IMR-90 (cell line): ENCODE data around the gene PLEKHG4. TPM values are rescaled to one million over a fixed set of nuclear protein-coding genes. Genes with fewer than 3 reads are reported as not detected.

Experiments
- ATAC-seq: fragments of 200-7000 bp; cut with Tn5 transposase; 2 replicates; pipeline ENCODE4 v1.9.1; 2020; ENCODE audit warnings: low read depth, mild to moderate bottlenecking, moderate library complexity
- BruUV-seq: library from RNA; stranded (reverse); fragments of 400-500 nt; replicated peaks from 2 replicates; lab custom pipeline; 2021; lab: Mats Ljungman, UMichigan
- CTCF ChIA-PET: fragments of 300-600 bp; formaldehyde crosslinking; extraction: SDS; loops from one replicate; lab custom pipeline; 2021; ENCODE audit warnings: antibody characterized with exemption; lab: Yijun Ruan, JAX
- POLR2A ChIA-PET: fragments of 300-600 bp; sonication (Branson Sonifier 250); formaldehyde crosslinking; loops from one replicate; lab custom pipeline; 2022; ENCODE audit warnings: antibody characterized with exemption; ENCODE audit not compliant: unreplicated experiment; lab: Charles Lee
- DNase-seq: peaks from one replicate; pipeline ENCODE4 v3.0.0; 2013
- H2AFZ ChIP-seq: replicated peaks from 2 replicates; pipeline ENCODE3; 2013; ENCODE audit warnings: low read length, mild to moderate bottlenecking; ENCODE audit not compliant: poor library complexity
- H2AK5ac ChIP-seq: 2 replicates; pipeline ENCODE4 v1.6.1; 2013; ENCODE audit warnings: low read depth, low read length, inconsistent platforms
- H2AK9ac ChIP-seq: replicated peaks from 2 replicates; pipeline ENCODE3; 2013; ENCODE audit warnings: mild to moderate bottlenecking, low read depth, low read length, moderate library complexity; ENCODE audit not compliant: poor library complexity
- H2BK120ac ChIP-seq: 2 replicates; pipeline ENCODE4 v1.6.1; 2013; ENCODE audit warnings: low read depth, low read length, inconsistent platforms
- H2BK15ac ChIP-seq: 3 replicates; pipeline ENCODE4 v1.6.1; 2013; ENCODE audit warnings: low read depth, low read length, inconsistent platforms
- H2BK20ac ChIP-seq: 2 replicates; pipeline ENCODE4 v1.6.1; 2013; ENCODE audit warnings: low read depth, mild to moderate bottlenecking, inconsistent platforms, low read length, moderate library complexity
- H2BK5ac ChIP-seq: 2 replicates; pipeline ENCODE4 v1.6.1; 2013; ENCODE audit warnings: mild to moderate bottlenecking, low read depth, low read length, inconsistent platforms; ENCODE audit not compliant: poor library complexity, severe bottlenecking
- H3K14ac ChIP-seq: replicated peaks from 2 replicates; pipeline ENCODE4 v1.6.1; 2013; ENCODE audit warnings: low read depth, low read length, inconsistent platforms
- H3K18ac ChIP-seq: 2 replicates; pipeline ENCODE4 v1.6.1; 2013; ENCODE audit warnings: low read depth, low read length, control low read depth
- H3K23ac ChIP-seq: 2 replicates; pipeline ENCODE4 v1.6.1; 2013; ENCODE audit warnings: low read depth, low read length, inconsistent platforms
- H3K27ac ChIP-seq: 2 replicates; pipeline ENCODE4 v1.5.1; 2013; ENCODE audit warnings: mild to moderate bottlenecking, control low read depth, low read length; ENCODE audit not compliant: insufficient read depth
- H3K27me3 ChIP-seq: 2 replicates; pipeline ENCODE4 v1.6.1; 2013; ENCODE audit warnings: low read length; ENCODE audit not compliant: control insufficient read depth, insufficient read depth
- H3K36me3 ChIP-seq: 2 replicates; pipeline ENCODE4 v1.6.1; 2013; ENCODE audit warnings: low read length, mixed read lengths; ENCODE audit not compliant: control insufficient read depth, insufficient read depth
- H3K4ac ChIP-seq: 2 replicates; pipeline ENCODE4 v1.6.1; 2013; ENCODE audit warnings: low read depth, low read length, inconsistent platforms
- H3K4me1 ChIP-seq: 2 replicates; pipeline ENCODE4 v1.6.1; 2013; ENCODE audit warnings: low read length, mixed read lengths; ENCODE audit not compliant: control insufficient read depth, insufficient read depth
- H3K4me2 ChIP-seq: 2 replicates; pipeline ENCODE4 v1.6.1; 2013; ENCODE audit warnings: low read depth, mild to moderate bottlenecking, control low read depth, low read length, moderate library complexity
- H3K4me3 ChIP-seq: 2 replicates; pipeline ENCODE4 v1.5.1; 2013; ENCODE audit warnings: low read depth, mild to moderate bottlenecking, control low read depth, low read length, moderate library complexity; ENCODE audit not compliant: insufficient read depth
- H3K56ac ChIP-seq: 2 replicates; pipeline ENCODE4 v1.6.1; 2013; ENCODE audit warnings: low read length, inconsistent platforms; ENCODE audit not compliant: insufficient read depth; ENCODE audit errors: extremely low read depth
- H3K79me1 ChIP-seq, 2 experiments: 2 replicates each; pipeline ENCODE4 v1.6.1; 2013; ENCODE audit warnings: low read length in 2 of 2, inconsistent platforms in 1 of 2, low read depth in 1 of 2
- H3K9ac ChIP-seq: 2 replicates; pipeline ENCODE4 v1.6.1; 2013; ENCODE audit warnings: low read depth, low read length, control low read depth
- H3K9me1 ChIP-seq: 2 replicates; pipeline ENCODE4 v1.6.1; 2013; ENCODE audit warnings: low read length, inconsistent platforms; ENCODE audit not compliant: insufficient read depth
- H3K9me3 ChIP-seq: 2 replicates; pipeline ENCODE4 v1.6.1; 2013; ENCODE audit warnings: low read length; ENCODE audit not compliant: control insufficient read depth, insufficient read depth
- H4K20me1 ChIP-seq: 2 replicates; pipeline ENCODE4 v1.6.1; 2013; ENCODE audit warnings: low read length, inconsistent platforms; ENCODE audit not compliant: insufficient read depth
- H4K5ac ChIP-seq: 2 replicates; pipeline ENCODE4 v1.6.1; 2013; ENCODE audit warnings: mild to moderate bottlenecking, low read depth, low read length, control low read depth
- H4K8ac ChIP-seq, 2 experiments: 2 replicates each; pipeline ENCODE4 v1.6.1; 2013; ENCODE audit warnings: low read depth in 2 of 2, low read length in 2 of 2, control low read depth in 1 of 2, inconsistent platforms in 1 of 2
- H4K91ac ChIP-seq: 2 replicates; pipeline ENCODE4 v1.6.1; 2013; ENCODE audit warnings: low read depth, low read length, inconsistent platforms; ENCODE audit not compliant: insufficient read depth
- BHLHE40 ChIP-seq: fragments of 150-350 bp; IDR thresholded peaks from 2 replicates; pipeline ENCODE4 v1.6.1; 2016; ENCODE audit warnings: mild to moderate bottlenecking, low read depth, low read length
- CEBPB ChIP-seq: IDR thresholded peaks from 2 replicates; pipeline ENCODE4 v1.6.1; 2012; ENCODE audit warnings: low read depth, low read length, improper control_type of control experiment
- CHD1 ChIP-seq: IDR thresholded peaks from 2 replicates; pipeline ENCODE4 v1.6.1; 2012; ENCODE audit warnings: low read depth, low read length, improper control_type of control experiment
- ELK1 ChIP-seq: fragments of 150-350 bp; IDR thresholded peaks from 2 replicates; pipeline ENCODE4 v1.6.1; 2016; ENCODE audit warnings: low read depth, mild to moderate bottlenecking, low read length, moderate library complexity, borderline replicate concordance
- FOS ChIP-seq: fragments of 150-350 bp; IDR thresholded peaks from 2 replicates; pipeline ENCODE4 v1.6.1; 2016; ENCODE audit warnings: low read depth, low read length
- MAFK ChIP-seq: IDR thresholded peaks from 2 replicates; pipeline ENCODE4 v1.6.1; 2012; ENCODE audit warnings: low read depth, low read length, improper control_type of control experiment
- MAZ ChIP-seq: IDR thresholded peaks from 2 replicates; pipeline ENCODE4 v1.6.1; 2012; ENCODE audit warnings: low read depth, mild to moderate bottlenecking, low read length, improper control_type of control experiment, moderate library complexity, borderline replicate concordance
- MXI1 ChIP-seq: IDR thresholded peaks from 2 replicates; pipeline ENCODE4 v1.6.1; 2012; ENCODE audit warnings: low read depth, mild to moderate bottlenecking, low read length, moderate library complexity, borderline replicate concordance
- NFE2L2 ChIP-seq: fragments of 150-350 bp; IDR thresholded peaks from 2 replicates; pipeline ENCODE4 v1.6.1; 2016; ENCODE audit warnings: low read depth, mild to moderate bottlenecking, low read length
- POLR2A ChIP-seq: IDR thresholded peaks from 2 replicates; pipeline ENCODE4 v1.6.1; 2012; ENCODE audit warnings: mild to moderate bottlenecking, low read depth, low read length
- RAD21 ChIP-seq: IDR thresholded peaks from 2 replicates; pipeline ENCODE4 v1.6.1; 2012; ENCODE audit warnings: low read length, improper control_type of control experiment
- RCOR1 ChIP-seq: IDR thresholded peaks from 2 replicates; pipeline ENCODE4 v1.6.1; 2012; ENCODE audit warnings: mild to moderate bottlenecking, low read length, improper control_type of control experiment; ENCODE audit not compliant: insufficient replicate concordance
- RFX5 ChIP-seq: IDR thresholded peaks from 2 replicates; pipeline ENCODE4 v1.8.0; 2012; ENCODE audit warnings: low read depth, mild to moderate bottlenecking, low read length, moderate library complexity
- SMC3 ChIP-seq: fragments of 150-350 bp; IDR thresholded peaks from 2 replicates; pipeline ENCODE4 v1.6.1; 2016; ENCODE audit warnings: low read depth, mild to moderate bottlenecking, antibody characterized with exemption, low read length, moderate library complexity
- USF2 ChIP-seq: fragments of 150-350 bp; IDR thresholded peaks from 2 replicates; pipeline ENCODE4 v1.6.1; 2017; ENCODE audit warnings: mild to moderate bottlenecking, antibody characterized with exemption, low read length, low read depth
- WGBS, 2 experiments: methylation state at CpG; one replicate each; pipeline versions ENCODE4 v1.1.5 to v1.1.7; 2013; ENCODE audit warnings: missing lambda C conversion rate in 2 of 2; ENCODE audit not compliant: insufficient read length in 1 of 2; ENCODE audit errors: extremely low coverage in 2 of 2; 5-methylcytosine and 5-hydroxymethylcytosine counted together
- dilution Hi-C: fragments of 300-500 bp; cut with HindIII; formaldehyde crosslinking; loops from one replicate; pipeline ENCODE4 v1.14.3; 2018; ENCODE audit warnings: low sequenced_read_pairs; ENCODE audit not compliant: unreplicated experiment
- in situ Hi-C: fragments of 300-500 bp; cut with MboI; formaldehyde crosslinking; loops from 3 replicates; pipeline ENCODE4 v1.14.3; 2019; ENCODE audit warnings: low sequenced_read_pairs, inconsistent platforms, mixed read lengths
- intact Hi-C: fragments of 100-400 bp; cut with micrococcal nuclease; formaldehyde crosslinking; loops from 2 replicates; pipeline ENCODE4 v1.10.0; 2022
- polyA plus RNA-seq, 3 experiments: library from polyadenylated mRNA; depleted of rRNA; stranded (reverse); fragments of >200 nt; gene quantifications; 2 replicates each; pipeline ENCODE4 v1.2.3, GENCODE V29; 2012; ENCODE audit warnings: low replicate concordance in 1 of 3
- total RNA-seq: library from RNA; depleted of rRNA; stranded (reverse); fragments of >200 nt; gene quantifications from 2 replicates; pipeline ENCODE4 v1.2.3, GENCODE V29; 2012
- TF ChIP-seq, protein P1 (sequence below): conservative IDR thresholded peaks from 2 replicates; pipeline ENCODE4 v1.5.1; 2012; ENCODE audit warnings: mild to moderate bottlenecking, low read depth, low read length, improper control_type of control experiment

PLEKHG4 gene
- total and polyA plus RNA-seq, 2 of the 4 experiments (the other 2 are of a cell fraction): 14.0 to 50.7 TPM

DNA sequence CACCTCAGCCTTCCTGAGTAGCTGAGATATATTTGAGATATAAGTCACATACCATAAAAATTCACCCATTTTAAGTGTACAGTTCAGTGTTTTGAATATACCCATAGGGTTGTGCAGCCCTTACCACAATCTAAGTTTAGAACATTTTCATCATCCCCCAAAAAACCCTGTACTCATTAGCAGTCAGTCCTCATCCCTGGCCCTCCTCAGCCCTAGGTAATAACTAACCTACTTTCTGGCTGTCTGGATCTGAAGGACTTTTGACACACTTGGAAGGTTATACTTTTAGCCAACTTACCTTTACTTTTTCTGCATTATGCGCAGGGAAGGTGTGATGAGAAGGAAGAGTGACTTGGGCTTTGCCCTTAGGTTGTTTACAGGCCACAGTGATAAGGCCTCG, 4.0 kb upstream of the PLEKHG4 start:
- dilution Hi-C loops: no loop called here
- 0 out of 2 replicates have a peak, but pooled peaks cover 4% of the 10 kb centered on the region for H4K20me1 ChIP-seq
- intact Hi-C loops: no loop called here
- ChIA-PET POLR2A (no interaction called here), CTCF (no interaction called here)
- ATAC-seq (no peak), DNase-seq (no peak)
- no peak overlapping the region for H3K56ac ChIP-seq
- H2AK9ac ChIP-seq: no peak overlapping the region
- no peak overlapping the region for H3K14ac ChIP-seq
- no peak overlapping the region for H2BK20ac ChIP-seq
- BruUV-seq: no TSS peak
- H4K91ac ChIP-seq: no peak overlapping the region
- peaks cover 24% of the 10 kb centered on the region for H3K9me1 ChIP-seq
- no CpG with 5 or more reads among the region's 2 CpGs for WGBS, 2 experiments
- no peaks in the 10 kb centered on the region for H3K27me3 ChIP-seq
- no peak overlapping the region for H2BK15ac ChIP-seq
- H3K27ac ChIP-seq: no peak overlapping the region
- no peak overlapping the region for H3K23ac ChIP-seq
- no peak overlapping the region for H4K5ac ChIP-seq
- H3K4ac ChIP-seq: peak overlapping the region; percentile 3; the same call in 1 of the 2 replicates
- H3K4me3 ChIP-seq: no peak overlapping the region
- H3K4me1 ChIP-seq: peaks cover 24% of the 10 kb centered on the region
- TF ChIP-seq FOS (no peak), POLR2A (no peak), USF2 (no peak), NFE2L2 (no peak), RCOR1 (no peak), ELK1 (no peak), CHD1 (no peak), MXI1 (no peak), RAD21 (no peak), CEBPB (no peak), MAFK (no peak), MAZ (no peak), BHLHE40 (no peak), RFX5 (no peak), SMC3 (no peak)
- TF ChIP-seq, protein P1, sequence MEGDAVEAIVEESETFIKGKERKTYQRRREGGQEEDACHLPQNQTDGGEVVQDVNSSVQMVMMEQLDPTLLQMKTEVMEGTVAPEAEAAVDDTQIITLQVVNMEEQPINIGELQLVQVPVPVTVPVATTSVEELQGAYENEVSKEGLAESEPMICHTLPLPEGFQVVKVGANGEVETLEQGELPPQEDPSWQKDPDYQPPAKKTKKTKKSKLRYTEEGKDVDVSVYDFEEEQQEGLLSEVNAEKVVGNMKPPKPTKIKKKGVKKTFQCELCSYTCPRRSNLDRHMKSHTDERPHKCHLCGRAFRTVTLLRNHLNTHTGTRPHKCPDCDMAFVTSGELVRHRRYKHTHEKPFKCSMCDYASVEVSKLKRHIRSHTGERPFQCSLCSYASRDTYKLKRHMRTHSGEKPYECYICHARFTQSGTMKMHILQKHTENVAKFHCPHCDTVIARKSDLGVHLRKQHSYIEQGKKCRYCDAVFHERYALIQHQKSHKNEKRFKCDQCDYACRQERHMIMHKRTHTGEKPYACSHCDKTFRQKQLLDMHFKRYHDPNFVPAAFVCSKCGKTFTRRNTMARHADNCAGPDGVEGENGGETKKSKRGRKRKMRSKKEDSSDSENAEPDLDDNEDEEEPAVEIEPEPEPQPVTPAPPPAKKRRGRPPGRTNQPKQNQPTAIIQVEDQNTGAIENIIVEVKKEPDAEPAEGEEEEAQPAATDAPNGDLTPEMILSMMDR: no peak
- H4K8ac ChIP-seq: peak overlapping the region in 1 of 2 experiments; percentile 61; a peak in 1 of 4 replicates
- H2AFZ ChIP-seq: no peak overlapping the region
- peaks cover 13 to 37% of the 10 kb centered on the region in 2 experiments; a peak in 3 of 4 replicates for H3K79me1 ChIP-seq
- H3K4me2 ChIP-seq: no peak overlapping the region
- no peaks in the 10 kb centered on the region for H3K9me3 ChIP-seq
- H3K36me3 ChIP-seq: peaks cover 9% of the 10 kb centered on the region
- peak overlapping the region; percentile 81; the same call in 1 of the 2 replicates for H2AK5ac ChIP-seq
- in situ Hi-C loops: no loop called here
- no peak overlapping the region for H2BK5ac ChIP-seq
- H3K9ac ChIP-seq: no peak overlapping the region
- H2BK120ac ChIP-seq: 0 out of 2 replicates have a peak overlapping the region, but pooled peaks have one; percentile 1
- H3K18ac ChIP-seq: no peak overlapping the region
